AG04449 (cell line): ENCODE data around the gene HMX2.
A peak's percentile ranks its signal among the peaks of the same experiment; 100 is the strongest.

Experiments used
- CTCF ChIA-PET: fragments of 350-600 bp; formaldehyde crosslinking; extraction: SDS; loops from one replicate; lab custom pipeline; 2021; ENCODE audit warnings: antibody characterized with exemption; lab: Yijun Ruan, JAX
- POLR2A ChIA-PET: fragments of 400-600, 350-600 bp; formaldehyde crosslinking; extraction: SDS; loops from one replicate; lab custom pipeline; 2020; ENCODE audit warnings: antibody characterized with exemption, inconsistent platforms; lab: Yijun Ruan, JAX
- DNase-seq: peaks from one replicate; pipeline ENCODE4 v3.0.0-alpha.2; 2010; ENCODE audit warnings: low read depth, low spot score
- H3K4me3 ChIP-seq: 2 replicates; pipeline ENCODE4 v1.5.1; 2011; ENCODE audit warnings: low read depth, mild to moderate bottlenecking, control low read depth, low read length
- CTCF ChIP-seq: IDR thresholded peaks from one replicate; pipeline ENCODE4 v1.5.1; 2011; ENCODE audit warnings: mild to moderate bottlenecking, moderate library complexity, low read length, control low read depth, inconsistent platforms; ENCODE audit not compliant: insufficient read depth; ENCODE audit errors: missing control alignments

HMX2 gene

GRCh38 chr10:123132576-123133477 is 15.1 kb upstream of the HMX2 start:
- no peak for DNase-seq
- CTCF ChIA-PET = interaction anchor here (0.6 to 4.3 kb wide), 21 partner anchors 8 to 440 kb away, joined by 3 to 31 read pairs (median 4); partner anchors contain the start of genes BUB3 and HMX2
- H3K4me3 ChIP-seq = peak overlapping the region; percentile 38
- peak; percentile 89 for TF ChIP-seq CTCF
- POLR2A ChIA-PET = no interaction called here

GRCh38 chr10:123133541-123134342 is 14.2 kb upstream of the HMX2 start:
- CTCF ChIA-PET = interaction anchor here (0.6 to 4.3 kb wide), 20 partner anchors 7 to 440 kb away, joined by 3 to 31 read pairs (median 4); partner anchors contain the start of genes BUB3 and HMX2
- TF ChIP-seq CTCF = no peak
- POLR2A ChIA-PET = interaction anchor here (0.7 kb wide), 1 partner anchor 419 kb away, joined by 3 read pairs; no protein-coding TSS in a partner anchor
- no peak for DNase-seq
- H3K4me3 ChIP-seq = no peak overlapping the region

GRCh38 chr10:123134343-123134914 is 13.5 kb upstream of the HMX2 start:
- no peak for DNase-seq
- TF ChIP-seq CTCF = no peak
- no peak overlapping the region for H3K4me3 ChIP-seq
- ChIA-PET CTCF (interaction anchor here (1.1 to 4.3 kb wide), 8 partner anchors 11 to 439 kb away, joined by 3 to 31 read pairs (median 14); partner anchors contain the start of genes BUB3 and HMX2), POLR2A (interaction anchor here (0.7 kb wide), 1 partner anchor 420 kb away, joined by 3 read pairs; no protein-coding TSS in a partner anchor)

- ChIA-PET CTCF (interaction anchor here (1.1 to 4.3 kb wide), 7 partner anchors 10 to 438 kb away, joined by 4 to 31 read pairs (median 14); partner anchors contain the start of genes BUB3 and HMX2), POLR2A (interaction anchor here (0.7 kb wide), 1 partner anchor 420 kb away, joined by 3 read pairs; no protein-coding TSS in a partner anchor)
- no peak overlapping the region for H3K4me3 ChIP-seq
- no peak for DNase-seq
- TF ChIP-seq CTCF = no peak
These were observed 13.0 kb upstream of the HMX2 start for GRCh38 chr10:123134915-123135414.

GRCh38 chr10:123135415-123136141 is 12.4 kb upstream of the HMX2 start, which contains the start of gene HMX3:
HMX3 (plus strand) TSS chr10:123135970; CDS start chr10:123136051, 81 bp downstream.
- no peak for TF ChIP-seq CTCF
- peak within 1 kb of the TSS; percentile 38 for H3K4me3 ChIP-seq
- CTCF ChIA-PET = no interaction called here
- no peak for DNase-seq
- POLR2A ChIA-PET = no interaction called here
